H1 (cell line): ENCODE results near the gene WDR7.

ENCODE experiments used
- CHD1 ChIP-seq: IDR thresholded peaks from 2 replicates; pipeline ENCODE4 v1.6.1; 2012; ENCODE audit warnings: low read depth, low read length, improper control_type of control experiment
- JUND ChIP-seq: IDR thresholded peaks from 2 replicates; pipeline ENCODE4 v1.6.1; 2011; ENCODE audit warnings: mild to moderate bottlenecking, improper control_type of control experiment, low read length
- SRF ChIP-seq: IDR thresholded peaks from 2 replicates; pipeline ENCODE4 v1.6.1; 2011; ENCODE audit warnings: mild to moderate bottlenecking, low read depth, low read length, moderate library complexity

GRCh38 chr18:56983275-56983992 is 332.3 kb downstream of the WDR7 start:
- no peak for TF ChIP-seq CHD1
- no peak for TF ChIP-seq SRF
- no peak for TF ChIP-seq JUND
